HepG2 (cell line): Measurements from ENCODE around the gene MEI1. TPM values are rescaled to one million over a fixed set of nuclear protein-coding genes. Genes with fewer than 3 reads are reported as not detected.

Experiments used
- ARHGAP35 ChIP-seq: sonication (generic); formaldehyde crosslinking; IDR thresholded peaks from 2 replicates; pipeline ENCODE4 v1.9.0; 2022; ENCODE audit warnings: mild to moderate bottlenecking, inconsistent platforms, moderate library complexity, missing genetic modification reagents, borderline replicate concordance
- BRF2 ChIP-seq: sonication (generic); formaldehyde crosslinking; IDR thresholded peaks from 2 replicates; pipeline ENCODE4 v1.8.1; 2022; ENCODE audit warnings: mild to moderate bottlenecking, missing genetic modification reagents
- CBFB ChIP-seq: sonication (generic); formaldehyde crosslinking; IDR thresholded peaks from 2 replicates; pipeline ENCODE4 v1.4.0; 2020; ENCODE audit warnings: missing genetic modification reagents
- FLYWCH1 ChIP-seq: sonication (generic); formaldehyde crosslinking; IDR thresholded peaks from 2 replicates; pipeline ENCODE4 v1.8.1; 2023; ENCODE audit warnings: mild to moderate bottlenecking, missing genetic modification reagents
- GLMP ChIP-seq: sonication (generic); formaldehyde crosslinking; IDR thresholded peaks from 2 replicates; pipeline ENCODE4 v1.9.0; 2021; ENCODE audit warnings: missing genetic modification reagents, mild to moderate bottlenecking, borderline replicate concordance
- HNRNPK ChIP-seq: fragments of 200-400 bp; formaldehyde crosslinking; IDR thresholded peaks from 2 replicates; pipeline ENCODE4 v1.6.1; 2018; ENCODE audit warnings: low read length, low read depth, moderate library complexity, mild to moderate bottlenecking; ENCODE audit not compliant: poor library complexity, severe bottlenecking
- MAFF ChIP-seq: IDR thresholded peaks from 2 replicates; pipeline ENCODE4 v1.6.1; 2011; ENCODE audit warnings: low read depth, low read length, improper control_type of control experiment
- MLXIP ChIP-seq: sonication (generic); formaldehyde crosslinking; IDR thresholded peaks from 2 replicates; pipeline ENCODE4 v1.9.0; 2021; ENCODE audit warnings: missing genetic modification reagents, borderline replicate concordance
- MTF1 ChIP-seq: sonication (generic); formaldehyde crosslinking; IDR thresholded peaks from 2 replicates; pipeline ENCODE4 v1.5.0; 2020; ENCODE audit warnings: missing genetic modification reagents
- RBM22 ChIP-seq: fragments of 200-400 bp; formaldehyde crosslinking; optimal IDR thresholded peaks from 2 replicates; pipeline ENCODE3; 2017; ENCODE audit warnings: mild to moderate bottlenecking, low read length, moderate library complexity
- RELA ChIP-seq: sonication (generic); formaldehyde crosslinking; IDR thresholded peaks from 2 replicates; pipeline ENCODE4 v1.4.0; 2020; ENCODE audit warnings: missing genetic modification reagents
- USF2 ChIP-seq, 2 experiments: sonication (generic) in 1 of 2; formaldehyde crosslinking in 1 of 2; IDR thresholded peaks; 2 replicates each; pipeline versions ENCODE4 v1.5.1 to v1.6.1; 2011 to 2020; ENCODE audit warnings: borderline replicate concordance in 1 of 2, low read depth in 1 of 2, low read length in 1 of 2, mild to moderate bottlenecking in 1 of 2, missing genetic modification reagents in 1 of 2, moderate library complexity in 1 of 2
- ZNF333 ChIP-seq: sonication (generic); formaldehyde crosslinking; IDR thresholded peaks from 2 replicates; pipeline ENCODE4 v1.4.0; 2020; ENCODE audit warnings: mild to moderate bottlenecking, missing genetic modification reagents, borderline replicate concordance
- ZNF451 ChIP-seq: sonication (generic); formaldehyde crosslinking; IDR thresholded peaks from 2 replicates; pipeline ENCODE4 v1.5.0; 2020; ENCODE audit warnings: mild to moderate bottlenecking, missing genetic modification reagents
- ZNF749 ChIP-seq: sonication (generic); formaldehyde crosslinking; IDR thresholded peaks from 2 replicates; pipeline ENCODE4 v1.8.0; 2022; ENCODE audit warnings: mild to moderate bottlenecking, missing genetic modification reagents, moderate library complexity, borderline replicate concordance
- polyA plus RNA-seq, 8 experiments: library from polyadenylated mRNA; depleted of rRNA in 3 of 8; stranded (reverse) in 7 of 8; unstranded in 1 of 8; fragments of >200 nt; fragmentation: Illumina TruSeq in 4 of 8; extraction: Trizol in 4 of 8; gene quantifications; 2 replicates each; pipeline versions ENCODE4 v1.2.1 to v1.2.3, GENCODE V29; 2011 to 2016; ENCODE audit warnings: low read depth in 4 of 8, missing spikeins in 1 of 8, mixed read lengths in 1 of 8; ENCODE audit not compliant: insufficient read depth in 1 of 8
- total RNA-seq, 5 experiments: library from RNA; depleted of rRNA; stranded (reverse); fragments of >200 nt; fragmentation: Illumina TruSeq; extraction: Trizol; gene quantifications; 2 replicates each; pipeline ENCODE4 v1.2.3, GENCODE V29; 2016; ENCODE audit warnings: low read depth in 1 of 5
- TF ChIP-seq, protein P1 (sequence below): sonication (generic); formaldehyde crosslinking; IDR thresholded peaks from 2 replicates; pipeline ENCODE4 v1.4.0; 2020; ENCODE audit warnings: missing genetic modification reagents, borderline replicate concordance
- TF ChIP-seq, protein P2 (sequence below): sonication (generic); formaldehyde crosslinking; IDR thresholded peaks from 2 replicates; pipeline ENCODE4 v1.8.0; 2023; ENCODE audit warnings: mild to moderate bottlenecking, missing genetic modification reagents

Gene MEI1
- total and polyA plus RNA-seq, 2 of the 13 experiments (the other 11 are each of a cell fraction or from before 2014, with no cell fraction given) = 0.75 to 1.9 TPM

DNA sequence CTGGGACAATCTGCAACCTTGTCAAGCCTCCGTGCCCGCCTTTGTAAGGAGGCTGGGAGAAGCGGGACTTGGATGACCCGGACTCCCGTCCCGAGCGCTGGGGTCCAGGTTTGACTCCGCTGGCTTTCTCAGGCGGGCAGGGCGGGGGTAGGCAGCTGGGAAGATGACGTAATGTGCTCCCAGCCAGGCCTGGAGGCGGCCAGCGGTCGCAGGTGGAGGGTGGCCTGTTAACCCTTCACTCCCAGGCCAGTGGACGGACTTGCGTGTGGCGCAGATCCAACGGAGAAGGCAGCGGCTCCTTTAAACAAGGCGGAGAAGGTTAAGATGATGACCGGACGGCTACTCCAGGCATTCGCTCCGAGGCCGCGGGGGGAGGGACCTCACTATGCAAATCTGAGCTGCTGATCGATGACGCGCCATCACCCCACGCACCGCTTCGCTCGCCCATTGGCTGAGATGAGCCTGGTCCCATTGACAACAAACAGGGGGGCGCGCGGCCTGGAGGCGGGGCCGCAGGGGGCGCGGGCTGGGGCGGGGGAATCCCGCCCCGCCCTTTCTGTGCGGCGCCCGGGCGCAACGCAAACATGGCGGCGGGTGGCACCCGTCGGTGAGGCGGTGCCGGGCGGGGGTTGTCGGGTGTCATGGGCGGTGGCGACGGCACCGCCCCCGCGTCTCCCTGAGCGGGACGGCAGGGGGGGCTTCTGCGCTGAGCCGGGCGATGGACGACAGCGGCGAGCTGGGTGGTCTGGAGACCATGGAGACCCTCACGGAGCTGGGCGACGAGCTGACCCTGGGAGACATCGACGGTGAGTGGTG lies 133.5 kb downstream of the MEI1 start, which contains the start of gene SREBF2 (continued):
- TF ChIP-seq, protein P1, sequence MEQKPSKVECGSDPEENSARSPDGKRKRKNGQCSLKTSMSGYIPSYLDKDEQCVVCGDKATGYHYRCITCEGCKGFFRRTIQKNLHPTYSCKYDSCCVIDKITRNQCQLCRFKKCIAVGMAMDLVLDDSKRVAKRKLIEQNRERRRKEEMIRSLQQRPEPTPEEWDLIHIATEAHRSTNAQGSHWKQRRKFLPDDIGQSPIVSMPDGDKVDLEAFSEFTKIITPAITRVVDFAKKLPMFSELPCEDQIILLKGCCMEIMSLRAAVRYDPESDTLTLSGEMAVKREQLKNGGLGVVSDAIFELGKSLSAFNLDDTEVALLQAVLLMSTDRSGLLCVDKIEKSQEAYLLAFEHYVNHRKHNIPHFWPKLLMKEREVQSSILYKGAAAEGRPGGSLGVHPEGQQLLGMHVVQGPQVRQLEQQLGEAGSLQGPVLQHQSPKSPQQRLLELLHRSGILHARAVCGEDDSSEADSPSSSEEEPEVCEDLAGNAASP (CRISPR knock-in tag) = peak; percentile 86
- TF ChIP-seq MTF1 (CRISPR knock-in tag) (peak; percentile 9; the same call in 1 of the 2 replicates), RBM22 (no peak), FLYWCH1 (CRISPR knock-in tag) (no peak), ZNF749 (CRISPR knock-in tag) (peak; percentile 57; the same call in 1 of the 2 replicates), USF2 (IDR thresholded peaks at IDR 0.05; ENCODE audit: low read depth, low read length) (0 out of 2 replicates have a peak, but pooled peaks have one; percentile 8), USF2 (CRISPR knock-in tag; IDR thresholded peaks at IDR 0.05; ENCODE audit: borderline replicate concordance) (no peak), GLMP (CRISPR knock-in tag) (no peak), ARHGAP35 (CRISPR knock-in tag) (no peak; the same call in 1 of the 2 replicates), MAFF (no peak), ZNF333 (CRISPR knock-in tag) (no peak), MLXIP (CRISPR knock-in tag) (no peak), CBFB (peak; percentile 54), RELA (CRISPR knock-in tag) (no peak; the same call in 1 of the 2 replicates), ZNF451 (peak; percentile 10; the same call in 1 of the 2 replicates), BRF2 (peak; percentile 86), HNRNPK (peak; percentile 12)
- TF ChIP-seq, protein P2, sequence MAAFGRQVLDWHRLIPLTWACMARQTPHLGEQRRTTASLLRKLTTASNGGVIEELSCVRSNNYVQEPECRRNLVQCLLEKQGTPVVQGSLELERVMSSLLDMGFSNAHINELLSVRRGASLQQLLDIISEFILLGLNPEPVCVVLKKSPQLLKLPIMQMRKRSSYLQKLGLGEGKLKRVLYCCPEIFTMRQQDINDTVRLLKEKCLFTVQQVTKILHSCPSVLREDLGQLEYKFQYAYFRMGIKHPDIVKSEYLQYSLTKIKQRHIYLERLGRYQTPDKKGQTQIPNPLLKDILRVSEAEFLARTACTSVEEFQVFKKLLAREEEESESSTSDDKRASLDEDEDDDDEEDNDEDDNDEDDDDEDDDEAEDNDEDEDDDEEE (CRISPR knock-in tag) = no peak
